ENCODE results near the gene SMIM41.

The SMIM41 gene

GRCh38 chr12:52126050-52126604, 46.6 kb downstream of the SMIM41 start:
- peak; percentile 58 for DNase-seq

GRCh38 chr12:52126605-52127578, 47.4 kb downstream of the SMIM41 start:
- no peak for DNase-seq

DNA sequence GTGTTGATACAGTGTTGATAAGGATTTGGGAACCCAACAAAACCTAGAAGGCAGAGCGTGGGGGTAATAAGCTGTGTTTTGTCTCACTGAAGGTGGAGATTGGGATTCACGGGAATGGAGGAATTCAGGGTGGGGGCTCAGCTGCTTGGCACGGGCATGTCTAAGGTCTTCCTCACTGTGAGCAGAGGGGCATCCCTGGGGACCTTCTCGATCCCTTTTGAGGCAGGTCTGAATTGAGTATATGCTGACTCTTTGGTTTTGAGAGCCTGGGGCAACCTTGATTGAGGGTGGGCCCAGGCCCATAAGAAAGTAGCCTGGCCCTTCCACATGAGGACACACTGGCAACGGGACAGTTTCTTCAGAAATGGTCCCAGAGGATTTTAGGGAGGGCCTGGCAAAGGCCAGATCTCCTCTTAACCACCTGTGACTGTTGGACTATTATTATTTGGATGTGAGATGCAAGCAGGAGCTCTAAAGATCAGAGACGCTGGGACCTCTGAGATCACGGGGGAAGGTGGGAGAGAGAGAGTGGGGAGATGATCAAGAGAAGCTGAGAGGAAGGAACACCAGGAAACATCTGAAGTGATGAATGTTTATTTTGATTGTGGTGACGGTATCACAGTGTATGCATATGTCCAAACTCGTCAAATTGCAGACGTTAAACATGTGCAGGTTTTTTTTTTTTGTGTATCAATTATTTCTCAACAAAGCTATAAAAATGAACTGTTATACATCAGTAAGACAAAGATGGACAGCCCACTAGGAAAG, 48.4 kb downstream of the SMIM41 start:
- DNase-seq, result no peak

DNA sequence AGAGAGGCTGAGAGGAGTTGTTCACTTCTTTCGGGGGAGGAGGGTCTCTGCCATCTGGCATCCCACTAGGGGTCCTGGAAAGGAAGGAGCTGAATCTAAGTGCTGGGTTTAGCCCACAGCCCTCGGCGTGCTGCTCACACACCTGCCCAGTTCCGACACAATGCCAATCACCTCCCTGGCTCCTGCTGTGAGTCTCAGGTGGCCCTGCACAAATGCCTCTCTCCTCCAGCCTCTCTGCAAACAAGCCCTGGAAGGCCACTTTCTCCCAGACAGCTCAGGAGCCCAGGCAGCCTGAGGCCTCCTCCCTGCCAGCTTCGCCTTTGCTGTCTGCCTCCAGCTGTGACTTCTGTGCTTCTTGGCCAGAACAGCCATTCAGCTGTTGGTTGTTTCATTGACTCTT, 51.2 kb downstream of the SMIM41 start:
- DNase-seq, result peak; percentile 55

DNA sequence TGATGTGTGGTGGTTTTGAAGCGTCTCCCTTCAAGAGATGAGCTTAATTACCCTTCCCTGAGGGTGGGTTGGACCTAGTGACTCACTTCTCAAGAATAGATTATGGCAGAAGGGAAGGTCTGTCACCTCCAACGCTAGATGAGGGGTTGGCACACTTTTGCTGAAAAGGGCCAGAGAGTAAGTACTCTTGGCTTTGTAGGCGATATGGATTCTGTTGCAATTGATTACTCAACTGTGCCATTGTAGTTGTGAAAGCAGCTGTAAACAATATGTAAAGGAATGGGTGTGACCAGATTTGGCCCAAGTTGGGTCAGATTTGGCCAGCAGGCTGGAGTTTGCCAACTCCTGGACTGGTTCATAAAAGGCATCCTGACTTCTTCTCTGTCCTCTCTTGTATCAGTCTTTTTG, 53.3 kb downstream of the SMIM41 start:
- DNase-seq, result no peak

- DNase-seq, result no peak
Measured at GRCh38 chr12:52137746-52138145, 58.2 kb downstream of the SMIM41 start.

DNA sequence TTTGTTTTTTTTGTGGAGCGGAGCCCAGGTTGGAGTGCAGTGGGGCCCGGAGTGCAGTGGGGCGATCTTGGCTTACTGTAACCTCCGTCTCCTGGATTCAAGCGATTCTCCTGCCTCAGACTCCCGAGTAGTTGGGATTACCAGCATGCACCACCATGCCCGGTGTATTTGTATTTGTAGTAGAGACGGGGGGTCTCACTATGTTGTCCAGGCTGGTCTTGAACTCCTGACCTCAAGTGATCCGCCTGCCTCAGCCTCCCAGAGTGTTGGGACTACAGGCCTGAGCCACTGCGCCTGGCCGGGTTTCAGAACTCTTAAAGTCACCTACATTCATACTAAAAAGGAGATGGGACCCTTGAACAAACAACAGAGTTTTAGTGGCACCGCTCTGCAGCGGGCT, 59.6 kb downstream of the SMIM41 start:
- DNase-seq, result no peak

DNA sequence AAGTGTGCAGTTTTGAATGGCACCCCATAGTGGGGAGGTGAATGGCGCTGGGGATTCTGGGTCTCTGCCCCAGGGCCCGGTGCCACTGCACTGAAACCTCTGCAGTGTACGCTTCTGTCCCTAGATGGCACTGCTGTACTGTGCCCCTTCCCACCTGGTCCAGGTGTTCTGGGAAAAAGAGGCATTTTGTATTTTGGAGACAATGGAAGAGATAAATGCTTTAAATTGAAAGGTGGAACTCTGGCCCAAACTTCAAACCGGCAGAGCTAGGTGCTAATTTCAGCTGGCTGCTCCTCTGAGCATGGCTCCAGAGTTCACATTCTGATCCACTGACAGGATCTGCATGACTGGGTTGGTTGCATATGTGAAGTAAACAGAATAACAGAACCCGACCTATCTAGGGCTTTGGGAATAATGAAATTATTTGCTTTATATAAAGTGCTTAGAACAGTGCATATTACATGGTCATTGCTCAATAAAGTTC, 60.1 kb downstream of the SMIM41 start:
- DNase-seq, result no peak

DNA sequence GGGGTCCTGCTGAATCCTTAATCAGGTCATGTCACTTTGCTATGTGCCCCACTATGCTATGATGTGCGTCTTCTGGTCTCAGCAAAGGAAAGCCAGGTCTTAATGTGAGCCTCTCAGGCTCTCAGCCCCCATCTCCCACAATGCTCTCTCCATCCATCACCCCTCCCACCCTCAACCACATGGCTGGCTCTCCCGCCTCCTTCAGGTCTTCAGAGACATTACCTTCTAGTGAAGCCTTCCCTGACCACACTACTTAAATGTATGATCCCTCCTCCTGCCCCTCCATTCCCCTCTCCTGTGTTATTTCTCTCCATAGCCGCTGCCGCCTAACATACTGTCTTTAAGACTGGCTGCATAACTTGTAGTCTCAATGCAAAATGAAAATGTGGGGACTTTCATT, 61.8 kb downstream of the SMIM41 start:
- no peak for DNase-seq

DNA sequence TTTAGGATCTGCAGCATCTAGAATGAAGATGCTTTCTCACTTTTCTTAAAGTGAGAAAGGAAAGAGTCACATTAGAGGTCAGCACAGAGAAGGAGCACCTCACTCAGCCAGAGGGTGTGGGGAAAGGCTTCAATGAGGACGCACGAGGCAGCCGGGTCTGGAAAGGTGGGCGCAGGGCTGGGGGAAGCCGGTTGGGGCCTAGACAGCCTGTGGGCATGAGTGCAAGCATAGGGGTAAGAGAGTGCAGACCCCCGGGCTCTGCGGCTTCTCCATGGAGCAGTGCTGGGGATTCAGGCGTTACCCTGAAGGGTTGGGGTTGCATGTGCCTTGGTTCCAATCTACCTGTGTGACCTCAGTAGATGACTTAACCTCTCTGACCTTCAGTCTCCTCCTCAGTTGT, 62.4 kb downstream of the SMIM41 start:
- no peak for DNase-seq

- no peak for DNase-seq
Measured at GRCh38 chr12:52142431-52142830, 62.9 kb downstream of the SMIM41 start.

DNA sequence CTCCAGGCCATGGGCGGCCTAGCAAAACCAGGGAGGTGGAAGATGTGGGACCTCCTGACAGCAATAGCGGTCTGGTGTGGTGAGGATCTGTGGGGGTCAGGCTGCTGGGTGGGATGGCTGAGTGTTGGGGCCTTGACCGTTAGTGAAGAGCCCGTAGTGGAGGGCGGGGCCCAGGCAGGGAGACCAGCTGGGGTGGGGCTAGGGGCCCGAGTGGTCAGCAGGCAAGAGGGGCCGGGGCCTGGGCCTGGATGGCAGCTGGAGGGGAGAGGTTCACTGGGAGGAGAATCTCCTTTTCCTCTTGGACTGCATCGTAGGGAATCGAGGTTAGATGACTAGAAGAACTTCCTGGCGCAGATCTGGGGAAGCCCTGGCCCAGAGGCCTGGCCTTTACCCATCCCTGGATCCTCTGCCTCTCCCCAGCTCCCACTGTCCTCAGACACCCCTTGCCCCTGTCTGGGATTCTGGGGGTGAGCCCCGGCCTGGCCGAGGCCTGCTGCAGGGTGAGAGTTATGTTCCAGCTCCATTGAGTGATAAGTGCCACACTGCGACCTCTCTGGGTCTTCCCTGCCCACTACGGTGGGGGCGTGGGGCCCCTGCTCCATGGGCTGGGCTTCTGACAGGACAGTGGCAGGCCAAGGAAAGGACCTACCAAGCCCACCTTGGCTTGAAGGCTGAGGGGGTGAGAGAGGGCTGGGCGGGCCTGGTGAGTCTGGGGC, 65.2 kb downstream of the SMIM41 start:
- DNase-seq, result no peak

- DNase-seq, result no peak
Measured at GRCh38 chr12:52145228-52146088, 66.0 kb downstream of the SMIM41 start.

GRCh38 chr12:52146089-52146821, 66.8 kb downstream of the SMIM41 start:
- DNase-seq, result no peak

GRCh38 chr12:52146822-52147366, 67.4 kb downstream of the SMIM41 start:
- DNase-seq, result no peak

DNA sequence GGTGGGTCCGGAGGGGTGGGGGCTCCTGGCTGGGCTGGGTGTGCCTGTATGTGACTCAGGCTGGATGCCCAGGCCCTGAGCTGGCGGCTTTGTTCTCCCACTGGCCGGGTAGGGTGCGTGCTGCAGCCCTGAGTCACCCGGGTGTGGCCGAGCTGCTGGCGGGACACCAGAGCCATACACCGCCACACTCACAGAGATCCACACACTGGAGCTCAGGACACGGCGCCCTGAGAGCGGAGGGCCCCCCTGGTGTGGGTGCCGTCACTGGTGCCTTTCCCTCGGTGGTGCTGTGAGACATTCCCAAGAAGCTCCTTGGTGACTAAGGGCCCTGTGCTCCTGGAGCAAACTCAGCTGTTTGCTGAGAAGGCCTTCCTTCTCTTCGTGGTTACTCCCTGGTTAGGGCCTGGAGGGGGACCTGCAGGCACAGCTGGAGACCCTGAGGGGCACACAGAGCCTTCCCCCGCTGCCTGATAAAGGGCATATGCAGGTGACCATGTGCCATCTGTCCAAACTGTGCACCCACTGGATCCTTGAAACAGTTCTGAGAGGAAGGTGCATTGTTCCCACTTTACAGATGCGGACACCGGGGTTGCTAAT, 68.0 kb downstream of the SMIM41 start:
- DNase-seq, result no peak

DNA sequence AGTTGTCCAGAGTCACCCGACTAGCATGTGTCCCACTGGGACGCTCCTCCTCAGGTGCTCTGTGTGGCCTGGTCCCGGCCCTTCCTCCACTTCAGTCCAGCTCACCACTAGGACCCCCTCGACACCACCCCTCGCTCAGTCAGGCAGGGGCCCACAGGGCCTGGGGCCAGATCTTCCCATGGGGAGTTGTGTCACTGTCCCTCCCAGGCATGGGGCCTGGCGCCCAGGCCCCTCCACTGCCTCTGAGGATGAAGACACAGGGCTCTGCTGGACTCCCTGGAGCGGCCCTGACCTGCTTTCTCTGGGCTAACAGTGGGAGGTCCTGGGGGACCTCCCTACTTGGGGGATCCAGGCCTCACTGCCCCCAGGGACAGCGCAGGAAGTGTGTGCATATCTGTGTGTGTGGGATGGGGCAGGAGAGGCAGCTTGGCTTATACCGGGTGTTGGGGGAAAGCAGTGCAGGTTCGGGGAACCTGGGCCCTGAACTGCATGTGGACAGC, 68.5 kb downstream of the SMIM41 start:
- DNase-seq, result no peak

DNA sequence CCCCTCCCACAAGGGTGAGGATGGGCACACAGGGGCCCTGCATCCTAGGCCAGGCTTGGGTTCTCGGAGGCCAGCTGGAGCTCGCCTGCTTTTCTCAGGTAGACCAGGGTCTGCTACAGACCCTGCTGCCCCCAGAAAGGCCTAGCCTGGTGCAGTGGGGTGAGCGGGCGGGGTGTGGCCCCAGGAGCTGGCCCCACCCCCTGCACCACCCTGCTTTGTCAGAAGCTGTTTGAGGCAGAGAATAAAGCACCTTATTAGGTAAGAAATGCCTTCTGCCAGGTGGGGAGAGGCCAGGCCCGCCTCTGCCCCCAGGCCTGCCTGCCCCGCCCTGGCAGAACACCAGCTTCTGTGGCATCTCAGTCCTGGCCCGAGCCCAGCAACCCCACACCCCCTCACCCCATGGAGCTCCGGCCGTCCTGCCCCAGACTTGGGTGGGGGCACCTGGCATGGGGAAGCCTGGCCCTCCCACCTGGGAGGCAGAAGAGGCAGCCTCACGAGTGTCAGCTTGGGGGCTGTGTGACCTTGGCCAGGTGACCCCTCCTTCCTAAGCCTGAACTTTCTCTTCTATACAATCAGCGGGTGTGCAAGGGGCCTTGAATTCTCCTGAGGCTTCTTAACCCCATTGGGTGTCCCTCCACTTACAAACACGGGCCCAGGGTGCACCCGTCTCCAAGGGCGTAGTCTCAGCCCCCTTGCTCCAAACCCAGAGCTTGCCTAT, 69.1 kb downstream of the SMIM41 start:
- no peak for DNase-seq

DNA sequence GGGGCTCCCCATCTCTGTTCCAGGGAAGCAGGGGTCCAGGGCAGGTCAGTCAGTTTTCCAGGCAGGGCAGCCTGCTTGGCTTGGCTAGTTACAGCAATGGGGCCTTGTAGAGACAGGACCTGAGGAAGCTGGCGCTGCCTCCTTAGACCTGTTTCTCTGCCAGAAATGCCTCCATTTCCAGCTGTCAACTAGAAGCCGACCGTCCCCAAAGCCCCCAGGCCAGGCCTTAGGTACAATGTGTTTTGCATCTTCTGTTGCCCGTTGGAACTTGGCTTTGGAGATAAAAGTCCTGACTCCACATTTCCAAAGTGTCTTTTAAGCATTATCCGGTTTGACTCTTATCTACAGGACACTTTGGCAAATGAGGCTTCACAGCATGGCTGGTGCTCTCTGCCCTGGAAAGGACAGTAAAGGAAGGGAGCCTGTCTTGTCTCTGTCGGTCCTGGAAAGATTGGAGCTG, 69.7 kb downstream of the SMIM41 start:
- no peak for DNase-seq

Measured in eye (tissue), 1 donor.